Brain pericyte (primary cell): ENCODE measurements around the gene IGLL5.
"Not testable (repeated sequence)": the region's sequence is repeated elsewhere in the genome, so short reads cannot be mapped to it uniquely, and the experiment has no call there.

ENCODE experiments used
- DNase-seq: peaks from one replicate; pipeline ENCODE4 v3.0.0-alpha.2; 2012; ENCODE audit warnings: low read depth, low spot score

Gene IGLL5

GRCh38 chr22:22900527-22901205 is 13.1 kb downstream of the IGLL5 start:
- DNase-seq, result not testable (repeated sequence)

GRCh38 chr22:22901578-22902218 is 14.1 kb downstream of the IGLL5 start:
- no peak for DNase-seq

- no peak for DNase-seq
These were observed 14.8 kb downstream of the IGLL5 start for GRCh38 chr22:22902247-22903001.

- no peak for DNase-seq
These were observed 15.8 kb downstream of the IGLL5 start for GRCh38 chr22:22903355-22903777.

GRCh38 chr22:22903781-22904192 is 16.2 kb downstream of the IGLL5 start:
- DNase-seq, result not testable (repeated sequence)

- DNase-seq, result not testable (repeated sequence)
These were observed 17.1 kb downstream of the IGLL5 start for GRCh38 chr22:22904736-22905135.

GRCh38 chr22:22906391-22906790 is 18.8 kb downstream of the IGLL5 start:
- not testable (repeated sequence) for DNase-seq

- DNase-seq, result no peak
These were observed 19.4 kb downstream of the IGLL5 start for GRCh38 chr22:22906907-22907550.

- no peak for DNase-seq
These were observed 20.2 kb downstream of the IGLL5 start for GRCh38 chr22:22907551-22908494.

GRCh38 chr22:22908495-22908861 is 20.9 kb downstream of the IGLL5 start:
- DNase-seq, result no peak

GRCh38 chr22:22908941-22909604 is 21.5 kb downstream of the IGLL5 start:
- no peak for DNase-seq

GRCh38 chr22:22909605-22910271 is 22.1 kb downstream of the IGLL5 start:
- no peak for DNase-seq

- no peak for DNase-seq
These were observed 22.9 kb downstream of the IGLL5 start for GRCh38 chr22:22910272-22911240.

GRCh38 chr22:22911327-22912134 is 23.9 kb downstream of the IGLL5 start:
- no peak for DNase-seq

- DNase-seq, result no peak
These were observed 24.7 kb downstream of the IGLL5 start for GRCh38 chr22:22912135-22912987.

- no peak for DNase-seq
These were observed 25.3 kb downstream of the IGLL5 start for GRCh38 chr22:22912988-22913253.

GRCh38 chr22:22913989-22914388 is 26.4 kb downstream of the IGLL5 start:
- DNase-seq, result no peak
